ENCODE data around the gene OR2AP1. TPM values are rescaled to one million over a fixed set of nuclear protein-coding genes. Genes with fewer than 3 reads are reported as not detected.
A peak's percentile ranks its signal among the peaks of the same experiment; 100 is the strongest.
"Not testable (repeated sequence)": the region's sequence is repeated elsewhere in the genome, so short reads cannot be mapped to it uniquely, and the experiment has no call there.

Gene OR2AP1
- not detected in 2 replicates for total RNA-seq (2014; rRNA removed; shearing (Covaris generic))

- DNase-seq (ENCODE audit: low spot score), result no peak
Measured at GRCh38 chr12:55572168-55572567, at the start of gene OR2AP1. OR2AP1 (plus strand) TSS chr12:55572468; CDS start chr12:55574415, 1,947 bp downstream.

- not testable (repeated sequence) for DNase-seq (ENCODE audit: low spot score)
Measured at GRCh38 chr12:55548235-55548634, 24.0 kb upstream of the OR2AP1 start.

- DNase-seq (ENCODE audit: low spot score), result no peak
Measured at GRCh38 chr12:55548756-55549155, 23.5 kb upstream of the OR2AP1 start.

- DNase-seq (ENCODE audit: low spot score), result no peak
Measured at GRCh38 chr12:55549302-55549701, 23.0 kb upstream of the OR2AP1 start, which contains the start of gene OR6C4. OR6C4 (plus strand) TSS chr12:55549602; CDS start chr12:55551227, 1,625 bp downstream.

GRCh38 chr12:55554296-55554695, 18.0 kb upstream of the OR2AP1 start:
- no peak for DNase-seq (ENCODE audit: low spot score)

- not testable (repeated sequence) for DNase-seq (ENCODE audit: low spot score)
Measured at GRCh38 chr12:55570060-55570459, 2.2 kb upstream of the OR2AP1 start.

GRCh38 chr12:55570689-55571088, 1.6 kb upstream of the OR2AP1 start:
- not testable (repeated sequence) for DNase-seq (ENCODE audit: low spot score)

GRCh38 chr12:55582066-55582465, 9.8 kb downstream of the OR2AP1 start:
- no peak for DNase-seq (ENCODE audit: low spot score)

- DNase-seq (ENCODE audit: low spot score), result no peak
Measured at GRCh38 chr12:55585817-55586216, 13.5 kb downstream of the OR2AP1 start.

- DNase-seq (ENCODE audit: low spot score), result not testable (repeated sequence)
Measured at GRCh38 chr12:55590152-55590551, 17.9 kb downstream of the OR2AP1 start.

- no peak for DNase-seq (ENCODE audit: low spot score)
Measured at GRCh38 chr12:55607821-55608594, 35.7 kb downstream of the OR2AP1 start.

- DNase-seq (ENCODE audit: low spot score), result no peak
Measured at GRCh38 chr12:55610598-55610997, 38.3 kb downstream of the OR2AP1 start.

GRCh38 chr12:55612646-55613045, 40.4 kb downstream of the OR2AP1 start:
- DNase-seq (ENCODE audit: low spot score), result no peak

- DNase-seq (ENCODE audit: low spot score), result no peak
Measured at GRCh38 chr12:55614764-55615163, 42.5 kb downstream of the OR2AP1 start.

GRCh38 chr12:55619354-55620138, 47.3 kb downstream of the OR2AP1 start:
- peak; percentile 96 for DNase-seq (ENCODE audit: low spot score)

- DNase-seq (ENCODE audit: low spot score), result no peak
Measured at GRCh38 chr12:55624056-55624455, 51.8 kb downstream of the OR2AP1 start.

Other genes with a start within 250 kb of the OR2AP1 start
- gene OR6C3, start 241.7 kb upstream of the OR2AP1 start, total RNA-seq (2014; rRNA removed; shearing (Covaris generic)), result not detected in 2 replicates
- not detected in 2 replicates for gene OR6C75, start 209.5 kb upstream of the OR2AP1 start, total RNA-seq (2014; rRNA removed; shearing (Covaris generic))
- gene OR6C65, start 171.9 kb upstream of the OR2AP1 start, total RNA-seq (2014; rRNA removed; shearing (Covaris generic)), result not detected in 2 replicates
- gene OR6C76, start 146.2 kb upstream of the OR2AP1 start, total RNA-seq (2014; rRNA removed; shearing (Covaris generic)), result not detected in 2 replicates
- not detected in 2 replicates for gene OR6C2, start 128.4 kb upstream of the OR2AP1 start, total RNA-seq (2014; rRNA removed; shearing (Covaris generic))
- not detected in 2 replicates for gene OR6C70, start 102.3 kb upstream of the OR2AP1 start, total RNA-seq (2014; rRNA removed; shearing (Covaris generic))
- not detected in 2 replicates for gene OR6C68, start 80.1 kb upstream of the OR2AP1 start, total RNA-seq (2014; rRNA removed; shearing (Covaris generic))
- gene OR6C4, start 22.9 kb upstream of the OR2AP1 start, total RNA-seq (2014; rRNA removed; shearing (Covaris generic)), result not detected in 2 replicates
- gene OR10P1, start 64.4 kb downstream of the OR2AP1 start, total RNA-seq (2014; rRNA removed; shearing (Covaris generic)), result not detected in 2 replicates
- 4.6 and 4.7 TPM in 2 replicates for gene ITGA7, start 135.4 kb downstream of the OR2AP1 start, total RNA-seq (2014; rRNA removed; shearing (Covaris generic))
- gene BLOC1S1, start 143.6 kb downstream of the OR2AP1 start, total RNA-seq (2014; rRNA removed; shearing (Covaris generic)), result 165 and 169 TPM in 2 replicates
- 5.3 and 5.7 TPM in 2 replicates for gene RDH5, start 147.9 kb downstream of the OR2AP1 start, total RNA-seq (2014; rRNA removed; shearing (Covaris generic))
- gene CD63, start 156.5 kb downstream of the OR2AP1 start, total RNA-seq (2014; rRNA removed; shearing (Covaris generic)), result 867 and 895 TPM in 2 replicates
- gene GDF11, start 170.7 kb downstream of the OR2AP1 start, total RNA-seq (2014; rRNA removed; shearing (Covaris generic)), result 2.0 and 3.8 TPM in 2 replicates
- 39.3 and 47.7 TPM in 2 replicates for gene SARNP, start 245.3 kb downstream of the OR2AP1 start, total RNA-seq (2014; rRNA removed; shearing (Covaris generic))
- 35.1 and 46.6 TPM in 2 replicates for gene ORMDL2, start 245.6 kb downstream of the OR2AP1 start, total RNA-seq (2014; rRNA removed; shearing (Covaris generic))